SKM-1 (cell line): Measurements from ENCODE around the gene C8A.

Experiments
- DNase-seq: peaks from one replicate; lab custom pipeline; 2025; ENCODE audit not compliant: unreplicated experiment; lab: John Stamatoyannopoulos, UW

Gene C8A

GRCh38 chr1:56854521-56855099 is at the start of gene C8A:
Gene C8A (plus strand): TSS chr1:56854797. CDS start chr1:56854902, 105 bp downstream.
- DNase-seq, result no peak

DNA sequence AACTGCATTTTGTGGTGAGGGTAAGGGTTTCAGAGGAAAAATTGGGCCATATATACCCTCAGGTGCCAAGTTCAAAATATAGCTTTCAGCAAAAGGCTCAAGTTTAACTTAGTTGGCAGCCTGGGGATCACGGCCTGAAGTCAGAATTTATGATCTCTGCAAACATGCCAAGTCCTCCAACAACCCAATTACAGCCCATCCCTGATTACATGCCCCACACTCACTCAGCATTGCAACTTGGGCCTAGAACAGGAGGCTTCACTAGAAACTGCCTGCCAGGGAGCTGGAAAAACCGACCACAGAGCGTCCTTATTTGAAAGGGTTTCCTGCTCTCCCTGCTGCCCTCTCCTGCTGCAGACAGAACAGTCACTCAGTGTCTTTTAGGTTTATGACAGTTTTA is 47.8 kb upstream of the C8A start:
- DNase-seq, result no peak

- no peak for DNase-seq
Observed at GRCh38 chr1:56808410-56808809, 46.2 kb upstream of the C8A start.

GRCh38 chr1:56811331-56811730 is 43.3 kb upstream of the C8A start:
- no peak for DNase-seq

DNA sequence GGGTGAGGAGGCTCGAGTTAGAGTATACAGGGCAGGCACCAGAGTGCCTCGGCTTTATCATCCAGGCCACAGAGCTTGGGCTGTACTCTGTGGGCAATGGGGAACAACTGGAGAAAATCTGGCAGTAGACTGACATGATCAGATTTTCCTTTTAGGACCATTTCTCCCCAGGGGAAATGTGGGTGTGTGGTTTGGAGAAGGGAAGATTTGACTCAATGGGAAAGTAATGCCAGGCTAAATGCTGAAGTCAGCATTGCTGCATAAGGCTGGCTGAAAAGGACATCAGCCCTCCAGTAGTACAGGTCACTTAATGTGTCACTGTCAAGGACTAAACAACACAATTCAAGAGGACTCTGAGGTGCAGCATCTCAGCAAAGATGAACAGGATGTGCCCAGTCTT is 40.4 kb upstream of the C8A start:
- no peak for DNase-seq

DNA sequence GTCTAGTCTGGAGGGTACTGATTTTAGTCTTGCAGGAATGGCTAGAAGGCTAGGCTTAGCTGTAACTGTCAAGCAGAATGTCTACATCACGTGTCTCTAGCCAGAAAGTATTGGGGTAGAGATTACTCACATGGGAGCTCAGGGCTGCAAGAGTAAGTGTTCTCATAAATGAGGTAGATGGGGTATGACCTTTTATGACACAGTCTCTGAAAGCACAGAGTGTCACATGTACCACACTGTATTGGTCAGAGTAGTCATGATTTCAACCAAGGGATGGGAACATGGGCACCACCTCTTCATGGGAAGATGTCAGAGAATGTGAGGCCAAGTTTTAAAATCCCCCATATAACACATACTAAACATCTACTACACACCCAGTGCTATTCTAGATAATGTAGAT is 38.3 kb upstream of the C8A start:
- no peak for DNase-seq

DNA sequence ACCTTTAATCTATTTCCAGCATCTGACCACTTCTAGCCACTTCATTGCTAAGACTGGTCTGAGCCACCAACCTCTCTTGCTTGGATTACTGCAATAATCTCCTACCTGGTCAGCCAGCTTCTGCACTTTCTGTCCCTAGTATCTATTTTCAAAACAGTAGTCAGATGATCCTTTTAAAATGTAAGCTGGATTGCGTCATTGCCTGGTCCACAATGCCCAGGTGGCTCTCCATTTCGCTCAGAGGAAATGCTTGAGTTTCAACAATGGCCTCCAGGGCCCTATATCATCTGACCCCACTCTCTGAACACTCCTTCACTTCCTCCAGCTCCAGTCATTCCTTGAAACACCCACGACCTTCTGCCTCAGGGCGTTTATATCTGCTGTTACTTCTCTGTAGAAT is 37.7 kb upstream of the C8A start:
- no peak for DNase-seq

GRCh38 chr1:56817716-56818463 is 36.7 kb upstream of the C8A start:
- no peak for DNase-seq

DNA sequence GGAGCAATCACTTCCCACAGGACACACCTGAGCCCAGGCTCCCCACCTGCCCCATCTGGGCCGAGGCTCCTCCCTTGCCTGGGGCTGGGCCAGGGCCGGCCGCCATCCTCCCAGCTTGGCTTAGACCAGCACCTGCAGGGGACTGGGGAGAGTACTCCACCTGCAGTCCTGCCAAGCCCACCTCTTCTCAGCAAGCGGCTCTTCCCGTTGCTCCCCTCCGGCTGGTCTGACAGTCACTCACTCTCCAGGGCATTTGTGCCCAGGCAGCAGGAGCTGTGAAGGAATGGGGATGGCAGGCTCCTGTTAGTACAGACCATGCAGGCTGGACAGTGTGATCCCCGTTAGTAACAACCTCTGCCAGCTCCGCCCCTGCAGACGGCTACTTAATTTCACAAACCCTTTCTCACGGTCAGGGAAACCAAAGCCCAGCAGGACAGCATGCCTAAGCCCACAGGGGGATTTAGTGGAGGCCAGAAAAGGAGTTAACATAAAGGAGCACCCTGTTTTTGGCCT is 35.2 kb upstream of the C8A start, which contains the start of gene FYB2:
FYB2 (minus strand) TSS at position 18 of the 513 bp plus-strand sequence. CDS start 114 bp downstream, outside the sequence.
- DNase-seq, result no peak

- DNase-seq, result peak; percentile 66
Observed at GRCh38 chr1:56820755-56821461, 33.7 kb upstream of the C8A start.

DNA sequence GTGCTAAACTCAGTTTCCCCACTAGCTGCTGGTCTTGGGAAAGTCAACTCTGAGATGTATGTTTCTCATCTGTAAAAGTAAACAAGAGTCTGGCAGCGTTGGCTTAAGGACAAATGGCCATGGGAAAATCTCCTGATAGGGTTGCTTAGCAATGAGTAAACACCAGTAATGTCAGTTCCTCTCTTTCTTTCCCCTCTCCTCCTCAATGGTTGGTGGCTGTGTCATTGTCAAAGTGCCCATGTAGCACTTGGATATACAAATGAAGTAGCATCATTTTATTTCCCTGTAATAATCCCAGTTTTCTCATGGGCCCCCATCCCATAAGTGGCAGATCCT is 33.2 kb upstream of the C8A start:
- DNase-seq, result no peak

DNA sequence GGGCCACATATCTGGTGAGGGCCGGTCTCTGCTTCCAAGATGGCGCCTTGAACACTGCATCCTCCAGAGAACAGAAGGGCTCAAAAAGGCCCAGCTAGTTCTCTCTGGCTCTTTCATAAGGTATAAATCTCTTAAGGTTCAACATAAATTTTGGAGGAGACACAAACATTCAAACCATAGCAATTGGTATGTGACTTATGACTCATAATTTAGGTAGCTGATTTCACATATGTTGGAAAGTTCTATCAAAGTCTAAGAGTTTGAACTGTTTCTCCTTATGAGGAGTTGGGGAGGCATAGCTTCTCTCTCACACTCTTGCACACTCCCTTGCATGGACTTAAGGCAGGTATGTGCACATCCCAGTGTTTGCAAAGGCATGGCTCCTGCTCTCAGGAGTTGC is 30.3 kb upstream of the C8A start:
- no peak for DNase-seq

- DNase-seq, result no peak
Observed at GRCh38 chr1:56824938-56825337, 29.7 kb upstream of the C8A start.

DNA sequence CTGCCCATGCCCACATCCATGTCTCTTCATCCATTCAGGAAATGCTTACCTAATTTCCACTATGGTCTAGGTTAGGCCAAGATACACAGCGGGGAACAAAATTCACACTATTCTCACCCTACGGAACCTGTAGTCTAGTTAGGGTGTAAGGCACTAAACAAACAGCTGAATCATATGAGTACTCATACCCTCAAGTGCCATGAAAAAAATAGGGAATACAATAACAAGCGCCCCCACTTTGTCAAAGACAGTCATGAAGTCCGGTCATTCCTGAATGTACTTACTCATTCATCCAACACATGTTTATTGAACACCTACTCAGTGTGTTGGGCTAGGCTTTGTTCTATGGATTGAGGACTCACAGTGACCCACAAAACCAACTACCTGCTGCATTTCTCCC is 29.2 kb upstream of the C8A start:
- no peak for DNase-seq

DNA sequence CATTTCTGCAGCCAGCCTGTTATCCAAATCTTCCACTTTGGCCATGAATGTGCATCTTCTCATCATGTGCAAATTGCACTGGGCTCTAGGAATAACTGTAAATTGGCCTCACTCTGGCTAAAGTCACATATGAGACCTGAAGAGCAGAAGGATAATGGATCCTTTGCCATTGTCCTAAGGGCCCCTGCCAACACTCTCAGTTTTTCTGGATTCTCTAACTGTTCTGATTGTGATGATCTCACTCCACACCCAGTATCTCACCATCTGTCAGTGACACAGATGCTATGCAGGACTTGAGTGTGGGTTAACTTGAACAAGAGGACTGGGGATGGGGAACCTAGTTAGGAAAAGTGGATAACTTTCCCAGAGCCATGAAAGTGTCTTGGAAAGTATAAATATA is 26.9 kb upstream of the C8A start:
- DNase-seq, result no peak

DNA sequence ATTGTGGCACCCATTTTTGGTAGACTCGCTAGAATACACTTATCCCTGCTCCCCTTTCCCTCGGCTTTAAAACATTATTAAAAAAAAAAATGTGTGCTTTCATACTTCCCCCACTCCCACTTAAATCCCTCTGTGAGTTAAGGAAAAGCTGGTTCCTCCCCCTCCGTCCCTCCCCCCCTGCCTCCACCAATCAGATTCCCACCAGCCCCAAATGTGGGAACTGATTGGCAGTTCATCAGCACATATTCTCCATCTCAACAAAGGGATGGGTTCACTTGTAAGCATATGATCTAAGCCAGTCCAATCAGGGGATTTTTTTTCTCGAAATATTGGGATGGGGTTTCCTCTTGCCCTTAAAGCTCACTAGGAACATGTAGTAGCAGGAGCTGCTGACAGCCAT is 24.5 kb upstream of the C8A start:
- DNase-seq, result no peak

GRCh38 chr1:56831871-56832693 is 22.5 kb upstream of the C8A start:
- peak; percentile 75 for DNase-seq

GRCh38 chr1:56833088-56833487 is 21.5 kb upstream of the C8A start:
- no peak for DNase-seq

DNA sequence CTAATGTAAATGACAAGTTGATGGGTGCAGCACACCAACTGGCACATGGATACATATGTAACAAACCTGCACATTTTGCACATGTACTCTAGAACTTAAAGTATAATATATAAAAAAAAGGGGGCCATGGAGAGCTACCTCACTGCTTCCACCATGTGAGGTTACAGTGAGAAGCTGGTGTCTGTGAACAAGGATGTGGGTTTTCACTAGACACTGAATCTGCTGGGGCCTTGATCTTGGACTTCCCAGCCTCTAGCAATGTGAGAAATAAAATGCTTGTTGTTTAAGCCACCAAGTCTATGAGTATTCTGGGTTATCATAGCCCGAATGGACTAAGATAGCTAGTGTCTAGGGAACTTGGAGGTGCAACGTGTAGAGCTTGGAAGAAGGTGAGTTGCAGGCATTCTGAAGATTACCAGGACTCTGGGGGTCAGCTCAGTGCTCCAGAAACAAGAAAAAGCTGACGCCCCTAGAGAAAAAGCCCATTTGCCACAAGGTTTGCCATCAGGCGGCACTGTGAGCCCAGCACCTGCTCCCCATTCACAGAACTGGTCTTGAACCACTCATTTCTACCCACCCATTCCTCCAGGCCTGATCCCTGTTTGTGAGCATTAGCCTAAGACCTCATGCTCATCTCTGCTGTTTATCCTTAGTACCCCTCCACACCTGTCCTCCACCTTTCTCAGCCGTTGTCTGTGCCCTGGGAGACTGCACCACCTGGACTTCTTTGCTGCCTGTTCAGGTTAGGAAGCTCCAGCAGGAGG is 20.3 kb upstream of the C8A start:
- no peak for DNase-seq

- no peak for DNase-seq
Observed at GRCh38 chr1:56835657-56836056, 18.9 kb upstream of the C8A start.

DNA sequence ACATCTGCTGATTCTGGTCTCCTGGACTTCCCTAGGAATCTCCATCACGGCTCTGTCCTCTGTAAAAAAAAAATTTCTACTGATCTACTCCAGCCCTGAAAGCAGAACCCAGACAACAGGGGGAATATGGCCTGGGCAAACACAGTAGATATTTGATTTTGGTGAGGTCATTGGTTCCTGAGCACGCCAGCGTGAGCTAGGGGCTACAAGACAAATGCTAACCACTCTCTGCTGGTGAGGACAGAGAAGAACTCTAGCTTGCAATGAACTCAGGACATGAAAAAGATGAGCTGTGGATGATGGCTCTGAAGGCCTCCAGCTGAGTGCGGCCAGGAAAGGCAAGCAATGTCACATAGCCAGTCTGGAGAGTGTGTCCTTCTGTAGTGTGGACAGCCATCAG is 18.2 kb upstream of the C8A start:
- no peak for DNase-seq
